ENCODE results near the gene TNFRSF18.

DNA sequence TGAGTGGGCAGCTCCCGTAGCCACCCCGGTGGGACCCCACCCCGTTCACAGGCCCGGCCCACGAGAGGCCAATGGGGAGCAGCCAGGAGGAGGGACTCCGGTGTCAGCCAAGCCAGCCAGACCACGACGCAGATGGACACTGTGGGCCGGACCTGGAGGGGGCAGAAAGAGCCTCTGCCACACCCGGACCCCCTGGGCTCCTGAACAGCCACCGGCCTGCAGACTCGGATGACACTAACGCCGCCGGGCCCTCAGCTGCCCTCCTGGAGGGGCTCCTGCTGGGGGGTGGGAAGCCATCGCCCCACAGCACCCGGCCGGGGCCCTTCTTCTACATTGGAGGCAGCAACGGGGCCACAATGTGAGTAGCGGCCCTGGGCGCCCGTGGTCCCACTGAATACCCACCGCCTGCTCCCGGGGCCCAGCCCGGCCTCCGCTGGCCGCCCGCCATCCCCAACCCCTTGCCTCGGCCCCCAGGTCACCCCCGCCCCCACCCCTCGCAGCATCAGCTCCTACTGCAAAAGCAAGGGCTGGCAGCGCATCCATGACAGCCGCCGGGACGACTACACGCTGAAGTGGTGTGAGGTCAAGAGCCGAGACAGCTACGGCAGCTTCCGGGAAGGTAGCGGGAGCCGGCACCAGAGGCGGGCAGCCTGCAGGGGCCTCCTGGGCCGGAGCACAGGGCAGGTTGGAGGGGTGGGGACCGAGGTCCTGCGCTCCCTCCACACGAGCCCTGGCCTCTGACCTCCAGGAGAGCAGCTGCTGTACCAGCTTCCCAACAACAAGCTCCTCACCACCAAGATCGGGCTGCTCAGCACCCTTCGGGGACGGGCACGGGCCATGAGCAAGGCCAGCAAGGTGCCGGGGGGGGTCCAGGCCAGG lies 26.2 kb downstream of the TNFRSF18 start:
- TF ChIP-seq RCOR1 (IDR thresholded peaks at IDR 0.05; ENCODE audit: low read depth, low read length) = no peak
- TF ChIP-seq HOXA7 (CRISPR knock-in tag; IDR thresholded peaks at IDR 0.05) = no peak
- TF ChIP-seq, protein P1, sequence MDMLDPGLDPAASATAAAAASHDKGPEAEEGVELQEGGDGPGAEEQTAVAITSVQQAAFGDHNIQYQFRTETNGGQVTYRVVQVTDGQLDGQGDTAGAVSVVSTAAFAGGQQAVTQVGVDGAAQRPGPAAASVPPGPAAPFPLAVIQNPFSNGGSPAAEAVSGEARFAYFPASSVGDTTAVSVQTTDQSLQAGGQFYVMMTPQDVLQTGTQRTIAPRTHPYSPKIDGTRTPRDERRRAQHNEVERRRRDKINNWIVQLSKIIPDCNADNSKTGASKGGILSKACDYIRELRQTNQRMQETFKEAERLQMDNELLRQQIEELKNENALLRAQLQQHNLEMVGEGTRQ (IDR thresholded peaks at IDR 0.05) = no peak
- TF ChIP-seq FOSL2 (IDR thresholded peaks at IDR 0.05) = no peak
- TF ChIP-seq FOSL2 (CRISPR knock-in tag; IDR thresholded peaks at IDR 0.05) = no peak
- TF ChIP-seq, protein P2, sequence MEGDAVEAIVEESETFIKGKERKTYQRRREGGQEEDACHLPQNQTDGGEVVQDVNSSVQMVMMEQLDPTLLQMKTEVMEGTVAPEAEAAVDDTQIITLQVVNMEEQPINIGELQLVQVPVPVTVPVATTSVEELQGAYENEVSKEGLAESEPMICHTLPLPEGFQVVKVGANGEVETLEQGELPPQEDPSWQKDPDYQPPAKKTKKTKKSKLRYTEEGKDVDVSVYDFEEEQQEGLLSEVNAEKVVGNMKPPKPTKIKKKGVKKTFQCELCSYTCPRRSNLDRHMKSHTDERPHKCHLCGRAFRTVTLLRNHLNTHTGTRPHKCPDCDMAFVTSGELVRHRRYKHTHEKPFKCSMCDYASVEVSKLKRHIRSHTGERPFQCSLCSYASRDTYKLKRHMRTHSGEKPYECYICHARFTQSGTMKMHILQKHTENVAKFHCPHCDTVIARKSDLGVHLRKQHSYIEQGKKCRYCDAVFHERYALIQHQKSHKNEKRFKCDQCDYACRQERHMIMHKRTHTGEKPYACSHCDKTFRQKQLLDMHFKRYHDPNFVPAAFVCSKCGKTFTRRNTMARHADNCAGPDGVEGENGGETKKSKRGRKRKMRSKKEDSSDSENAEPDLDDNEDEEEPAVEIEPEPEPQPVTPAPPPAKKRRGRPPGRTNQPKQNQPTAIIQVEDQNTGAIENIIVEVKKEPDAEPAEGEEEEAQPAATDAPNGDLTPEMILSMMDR (IDR thresholded peaks at IDR 0.05) = no peak
- no peak for TF ChIP-seq POLR2A (IDR thresholded peaks at IDR 0.05; ENCODE audit: low read length)
- TF ChIP-seq MAFK (IDR thresholded peaks at IDR 0.05; ENCODE audit: partially characterized antibody) = no peak
- no peak for TF ChIP-seq RARB (CRISPR knock-in tag; IDR thresholded peaks at IDR 0.05)
